Measurements from ENCODE around the gene NKX1-2.

NKX1-2 gene

GRCh38 chr10:124491105-124491504 is 41.3 kb upstream of the NKX1-2 start:
- H3F3A ChIP-seq (ENCODE audit: insufficient read depth, low read length) = no peaks in the 10 kb centered on the region; the same call in 1 of the 2 replicates
- TF ChIP-seq EZH2 (optimal IDR thresholded peaks at IDR 0.05; ENCODE audit: low read depth, low read length) (no peak), EZH2phosphoT487 (IDR thresholded peaks at IDR 0.05; ENCODE audit: low read length) (no peak)
- TF ChIP-seq, protein P1, sequence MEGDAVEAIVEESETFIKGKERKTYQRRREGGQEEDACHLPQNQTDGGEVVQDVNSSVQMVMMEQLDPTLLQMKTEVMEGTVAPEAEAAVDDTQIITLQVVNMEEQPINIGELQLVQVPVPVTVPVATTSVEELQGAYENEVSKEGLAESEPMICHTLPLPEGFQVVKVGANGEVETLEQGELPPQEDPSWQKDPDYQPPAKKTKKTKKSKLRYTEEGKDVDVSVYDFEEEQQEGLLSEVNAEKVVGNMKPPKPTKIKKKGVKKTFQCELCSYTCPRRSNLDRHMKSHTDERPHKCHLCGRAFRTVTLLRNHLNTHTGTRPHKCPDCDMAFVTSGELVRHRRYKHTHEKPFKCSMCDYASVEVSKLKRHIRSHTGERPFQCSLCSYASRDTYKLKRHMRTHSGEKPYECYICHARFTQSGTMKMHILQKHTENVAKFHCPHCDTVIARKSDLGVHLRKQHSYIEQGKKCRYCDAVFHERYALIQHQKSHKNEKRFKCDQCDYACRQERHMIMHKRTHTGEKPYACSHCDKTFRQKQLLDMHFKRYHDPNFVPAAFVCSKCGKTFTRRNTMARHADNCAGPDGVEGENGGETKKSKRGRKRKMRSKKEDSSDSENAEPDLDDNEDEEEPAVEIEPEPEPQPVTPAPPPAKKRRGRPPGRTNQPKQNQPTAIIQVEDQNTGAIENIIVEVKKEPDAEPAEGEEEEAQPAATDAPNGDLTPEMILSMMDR (IDR thresholded peaks at IDR 0.05; ENCODE audit: low read length) = no peak
- no peak overlapping the region for H2AFZ ChIP-seq (ENCODE audit: low read length)
- H3K27me3 ChIP-seq (replicated peaks; ENCODE audit: insufficient read depth, low read length) = no peaks in the 10 kb centered on the region
- H3K36me3 ChIP-seq (replicated peaks; ENCODE audit: insufficient read depth, low read length) = no peaks in the 10 kb centered on the region
- no peak overlapping the region for H3K27ac ChIP-seq (ENCODE audit: low read length)
- no peak overlapping the region for H3K4me3 ChIP-seq (ENCODE audit: low read length)
- H3K4me2 ChIP-seq (ENCODE audit: low read depth, low read length) = no peak overlapping the region
- H3K9me3 ChIP-seq (replicated peaks; ENCODE audit: insufficient read depth, low read length) = no peaks in the 10 kb centered on the region
- H3K79me2 ChIP-seq (ENCODE audit: low read length) = no peaks in the 10 kb centered on the region
- no peak overlapping the region for H3K9ac ChIP-seq (ENCODE audit: low read length)
- H4K20me1 ChIP-seq (ENCODE audit: insufficient read depth, low read length) = no peaks in the 10 kb centered on the region
- H3K4me1 ChIP-seq (ENCODE audit: low read length) = peaks cover 17% of the 10 kb centered on the region
- no peak for DNase-seq
- no peaks in the 10 kb centered on the region for H3K9me2 ChIP-seq (replicated peaks; ENCODE audit: insufficient read depth, low read length)

GRCh38 chr10:124486635-124487034 is 36.8 kb upstream of the NKX1-2 start:
- peaks cover 17% of the 10 kb centered on the region for H3K4me1 ChIP-seq (ENCODE audit: low read length)
- DNase-seq = no peak
- no peaks in the 10 kb centered on the region; the same call in 1 of the 2 replicates for H3F3A ChIP-seq (ENCODE audit: insufficient read depth, low read length)
- H3K79me2 ChIP-seq (ENCODE audit: low read length) = no peaks in the 10 kb centered on the region
- no peak overlapping the region for H2AFZ ChIP-seq (ENCODE audit: low read length)
- no peaks in the 10 kb centered on the region for H3K9me3 ChIP-seq (replicated peaks; ENCODE audit: insufficient read depth, low read length)
- H4K20me1 ChIP-seq (ENCODE audit: insufficient read depth, low read length) = no peaks in the 10 kb centered on the region
- H3K36me3 ChIP-seq (replicated peaks; ENCODE audit: insufficient read depth, low read length) = no peaks in the 10 kb centered on the region
- no peak overlapping the region for H3K27ac ChIP-seq (ENCODE audit: low read length)
- TF ChIP-seq, protein P1 (IDR thresholded peaks at IDR 0.05; ENCODE audit: low read length) = no peak
- no peak for TF ChIP-seq EZH2phosphoT487 (IDR thresholded peaks at IDR 0.05; ENCODE audit: low read length)
- no peak for TF ChIP-seq EZH2 (optimal IDR thresholded peaks at IDR 0.05; ENCODE audit: low read depth, low read length)
- H3K4me2 ChIP-seq (ENCODE audit: low read depth, low read length) = no peak overlapping the region
- H3K9me2 ChIP-seq (replicated peaks; ENCODE audit: insufficient read depth, low read length) = no peaks in the 10 kb centered on the region
- H3K9ac ChIP-seq (ENCODE audit: low read length) = no peak overlapping the region
- no peaks in the 10 kb centered on the region for H3K27me3 ChIP-seq (replicated peaks; ENCODE audit: insufficient read depth, low read length)
- H3K4me3 ChIP-seq (ENCODE audit: low read length) = no peak overlapping the region

DNA sequence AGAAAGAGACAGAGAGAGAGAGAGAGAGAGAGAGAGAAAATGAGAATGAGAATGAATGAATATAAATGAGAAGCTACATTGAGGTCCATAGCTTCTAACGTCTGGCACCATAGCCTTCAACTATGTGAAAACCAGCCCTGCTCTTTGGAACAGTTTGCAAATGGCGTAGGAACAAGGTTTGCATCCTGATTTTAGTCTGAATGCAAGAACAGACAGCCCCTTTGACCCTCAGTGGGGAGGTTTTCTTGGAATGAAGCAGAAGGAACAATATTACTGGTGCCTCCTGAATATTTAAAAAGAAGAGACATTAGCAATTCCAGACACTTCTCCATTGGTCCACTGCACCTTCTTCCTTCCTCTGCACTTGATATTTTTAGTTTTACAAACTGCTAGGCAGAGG is 34.8 kb upstream of the NKX1-2 start:
- Histone ChIP-seq H3K9me2 (replicated peaks; ENCODE audit: insufficient read depth, low read length) (no peaks in the 10 kb centered on the region), H4K20me1 (ENCODE audit: insufficient read depth, low read length) (no peaks in the 10 kb centered on the region), H3K27me3 (replicated peaks; ENCODE audit: insufficient read depth, low read length) (no peaks in the 10 kb centered on the region), H3K27ac (ENCODE audit: low read length) (no peak overlapping the region), H2AFZ (ENCODE audit: low read length) (no peak overlapping the region), H3K36me3 (replicated peaks; ENCODE audit: insufficient read depth, low read length) (no peaks in the 10 kb centered on the region), H3K9ac (ENCODE audit: low read length) (no peak overlapping the region), H3K4me1 (ENCODE audit: low read length) (peaks cover 15% of the 10 kb centered on the region), H3F3A (ENCODE audit: insufficient read depth, low read length) (no peaks in the 10 kb centered on the region; the same call in 1 of the 2 replicates), H3K9me3 (replicated peaks; ENCODE audit: insufficient read depth, low read length) (no peaks in the 10 kb centered on the region), H3K4me2 (ENCODE audit: low read depth, low read length) (no peak overlapping the region), H3K79me2 (ENCODE audit: low read length) (no peaks in the 10 kb centered on the region), H3K4me3 (ENCODE audit: low read length) (no peak overlapping the region)
- TF ChIP-seq EZH2 (optimal IDR thresholded peaks at IDR 0.05; ENCODE audit: low read depth, low read length) (no peak), EZH2phosphoT487 (IDR thresholded peaks at IDR 0.05; ENCODE audit: low read length) (no peak)
- TF ChIP-seq, protein P1 (IDR thresholded peaks at IDR 0.05; ENCODE audit: low read length) = no peak
- no peak for DNase-seq
